ENCODE data around the gene TMEM51. TPM values are rescaled to one million over a fixed set of nuclear protein-coding genes. Genes with fewer than 3 reads are reported as not detected.

Gene TMEM51
- total RNA-seq, 1 donor from 2014 or later, result 82.3 TPM

DNA sequence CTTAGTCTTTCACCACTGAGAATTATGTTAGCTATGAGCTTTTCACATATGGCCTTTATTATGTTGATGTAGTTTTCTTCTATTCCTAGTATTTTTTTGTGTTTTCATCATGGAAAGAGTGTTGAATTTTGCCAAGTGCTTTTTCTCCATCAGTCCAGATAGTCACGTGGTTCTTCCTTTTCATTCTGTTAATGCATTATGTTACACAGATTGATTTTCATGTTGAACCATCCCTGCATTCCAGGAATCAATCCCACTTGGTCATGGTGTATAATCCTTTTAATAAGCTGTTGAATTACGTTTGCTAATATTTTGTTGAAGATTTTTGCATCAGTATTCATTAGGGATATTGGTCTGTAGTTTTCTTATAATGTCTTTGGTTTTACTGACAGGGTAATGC is 111.2 kb downstream of the TMEM51 start:
- Histone ChIP-seq H3K27me3 (ENCODE audit: control insufficient read depth, insufficient read depth, low read length) (no peaks in the 10 kb centered on the region), H3K4me3 (ENCODE audit: low read depth, low read length) (no peak overlapping the region), H3K36me3 (ENCODE audit: control insufficient read depth, insufficient read depth, low read length) (no peaks in the 10 kb centered on the region)
- no peak for DNase-seq (ENCODE audit: low read depth)
- TF ChIP-seq, protein P1, sequence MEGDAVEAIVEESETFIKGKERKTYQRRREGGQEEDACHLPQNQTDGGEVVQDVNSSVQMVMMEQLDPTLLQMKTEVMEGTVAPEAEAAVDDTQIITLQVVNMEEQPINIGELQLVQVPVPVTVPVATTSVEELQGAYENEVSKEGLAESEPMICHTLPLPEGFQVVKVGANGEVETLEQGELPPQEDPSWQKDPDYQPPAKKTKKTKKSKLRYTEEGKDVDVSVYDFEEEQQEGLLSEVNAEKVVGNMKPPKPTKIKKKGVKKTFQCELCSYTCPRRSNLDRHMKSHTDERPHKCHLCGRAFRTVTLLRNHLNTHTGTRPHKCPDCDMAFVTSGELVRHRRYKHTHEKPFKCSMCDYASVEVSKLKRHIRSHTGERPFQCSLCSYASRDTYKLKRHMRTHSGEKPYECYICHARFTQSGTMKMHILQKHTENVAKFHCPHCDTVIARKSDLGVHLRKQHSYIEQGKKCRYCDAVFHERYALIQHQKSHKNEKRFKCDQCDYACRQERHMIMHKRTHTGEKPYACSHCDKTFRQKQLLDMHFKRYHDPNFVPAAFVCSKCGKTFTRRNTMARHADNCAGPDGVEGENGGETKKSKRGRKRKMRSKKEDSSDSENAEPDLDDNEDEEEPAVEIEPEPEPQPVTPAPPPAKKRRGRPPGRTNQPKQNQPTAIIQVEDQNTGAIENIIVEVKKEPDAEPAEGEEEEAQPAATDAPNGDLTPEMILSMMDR (IDR thresholded peaks at IDR 0.05; ENCODE audit: insufficient read depth, low read length, poor library complexity, severe bottlenecking), result no peak

Other genes starting within 250 kb of the TMEM51 start
- 0.21 and 0.27 TPM in 2 replicates for gene FHAD1, start 93.5 kb downstream of the TMEM51 start, total RNA-seq

Data from kidney epithelial cell (primary cell).